ENCODE measurements around the gene PTPRE.
"Not testable (repeated sequence)": the region's sequence is repeated elsewhere in the genome, so short reads cannot be mapped to it uniquely, and the experiment has no call there.

The PTPRE gene

DNA sequence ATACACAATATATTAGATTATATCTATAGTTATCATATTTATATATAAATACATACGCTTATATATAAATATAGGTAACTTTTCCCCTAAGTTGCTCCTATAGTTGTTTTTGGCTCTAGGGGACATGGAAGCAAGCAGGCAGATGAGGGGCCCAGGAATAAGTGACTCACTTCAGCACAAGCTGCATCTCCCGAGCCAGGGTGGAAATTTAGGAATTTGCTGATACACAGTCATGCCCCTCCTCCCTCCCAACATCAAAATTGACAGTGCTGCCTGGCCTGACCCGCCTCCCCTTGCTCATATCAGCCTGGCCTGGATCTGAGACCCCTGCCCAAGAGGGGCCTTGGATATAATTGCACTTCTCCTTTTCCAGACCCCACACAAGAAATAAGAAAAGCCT lies 185.6 kb downstream of the PTPRE start:
- H3K27me3 ChIP-seq (replicated peaks): no peaks in the 10 kb centered on the region
- no peaks in the 10 kb centered on the region for H3K36me3 ChIP-seq (replicated peaks)
- DNase-seq: peak; percentile 25
- no peak overlapping the region for H3K27ac ChIP-seq
- no peak overlapping the region for H3K4me3 ChIP-seq (ENCODE audit: low read depth, low read length)
- no peak for TF ChIP-seq CTCF (IDR thresholded peaks at IDR 0.05; ENCODE audit: low read depth, low read length, missing control alignments)
- in situ Hi-C loops (cut with HindIII; ENCODE audit: low pct_ligation_motif_present, low sequenced_read_pairs): no loop called here

DNA sequence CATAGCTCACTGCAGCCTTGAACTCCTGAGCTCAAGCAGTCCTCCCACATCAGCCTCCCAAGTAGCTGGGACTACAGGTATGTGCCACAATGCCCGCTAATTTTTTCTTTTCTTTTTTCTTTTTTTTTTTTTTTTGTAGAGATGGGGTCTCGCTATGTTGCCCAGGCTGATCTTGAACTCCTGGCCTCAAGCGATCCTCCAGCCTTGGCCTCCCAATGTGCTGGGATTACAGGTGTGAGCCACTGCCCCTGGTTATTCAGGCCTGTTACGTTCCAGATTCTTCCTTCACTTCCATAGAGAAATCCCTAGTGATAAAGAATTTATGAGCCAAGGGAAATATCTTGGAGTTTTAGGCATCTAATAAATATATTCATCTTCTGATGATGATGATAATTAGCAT lies 187.7 kb downstream of the PTPRE start:
- H3K27ac ChIP-seq; H3K27me3 ChIP-seq (replicated peaks); H3K36me3 ChIP-seq (replicated peaks); H3K4me3 ChIP-seq (ENCODE audit: low read depth, low read length); in situ Hi-C loops (cut with HindIII; ENCODE audit: low pct_ligation_motif_present, low sequenced_read_pairs); DNase-seq: not testable (repeated sequence)

GRCh38 chr10:128095027-128095752 lies 188.3 kb downstream of the PTPRE start:
- Histone ChIP-seq H3K4me3 (ENCODE audit: low read depth, low read length) (no peak overlapping the region), H3K36me3 (replicated peaks) (no peaks in the 10 kb centered on the region), H3K27me3 (replicated peaks) (no peaks in the 10 kb centered on the region), H3K27ac (no peak overlapping the region)
- no peak for TF ChIP-seq CTCF (IDR thresholded peaks at IDR 0.05; ENCODE audit: low read depth, low read length, missing control alignments)
- no peak for DNase-seq
- in situ Hi-C loops (cut with HindIII; ENCODE audit: low pct_ligation_motif_present, low sequenced_read_pairs): no loop called here

DNA sequence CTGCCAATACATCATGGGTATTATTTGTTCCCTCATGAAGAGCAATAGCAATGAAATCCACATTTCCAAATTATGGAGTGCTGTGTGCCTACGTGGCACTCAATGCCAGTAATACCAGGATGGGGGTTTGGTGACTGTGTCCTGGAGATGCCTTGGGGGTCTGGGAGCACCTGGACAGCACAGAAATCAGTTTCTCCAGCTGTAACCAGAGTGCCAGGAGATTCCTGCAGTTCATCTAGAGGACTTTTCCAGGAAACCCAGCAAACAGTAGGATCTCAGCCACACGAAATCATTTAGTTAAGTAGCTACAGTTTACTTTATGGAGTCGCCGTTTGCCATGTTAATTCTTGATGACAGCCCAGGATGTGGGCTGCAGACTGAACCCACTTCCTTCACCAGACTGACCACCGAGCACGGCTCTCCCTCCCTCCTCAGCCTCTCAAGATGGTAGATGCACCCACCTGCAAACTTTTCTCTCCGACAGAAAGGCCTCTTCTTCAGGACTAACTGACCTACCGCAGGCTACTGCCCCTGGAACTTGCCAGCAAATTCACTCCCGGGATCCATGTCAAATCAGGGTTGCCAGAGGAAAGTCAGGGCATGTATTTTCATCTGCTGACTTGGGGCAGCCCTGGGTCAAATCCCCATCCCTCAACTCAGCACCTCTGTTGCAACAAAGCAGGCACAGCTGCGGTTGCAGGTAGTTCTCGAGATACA lies 189.0 kb downstream of the PTPRE start:
- DNase-seq: no peak
- Histone ChIP-seq H3K36me3 (replicated peaks) (no peaks in the 10 kb centered on the region), H3K27me3 (replicated peaks) (no peaks in the 10 kb centered on the region), H3K27ac (no peak overlapping the region), H3K4me3 (ENCODE audit: low read depth, low read length) (no peak overlapping the region)
- no peak for TF ChIP-seq CTCF (IDR thresholded peaks at IDR 0.05; ENCODE audit: low read depth, low read length, missing control alignments)
- in situ Hi-C loops (cut with HindIII; ENCODE audit: low pct_ligation_motif_present, low sequenced_read_pairs): no loop called here

- no peak overlapping the region for H3K27ac ChIP-seq
- H3K36me3 ChIP-seq (replicated peaks): no peaks in the 10 kb centered on the region
- TF ChIP-seq CTCF (IDR thresholded peaks at IDR 0.05; ENCODE audit: low read depth, low read length, missing control alignments): no peak
Observed at GRCh38 chr10:128096486-128097199, 189.7 kb downstream of the PTPRE start.

GRCh38 chr10:128097783-128098182 lies 190.9 kb downstream of the PTPRE start:
- no peak overlapping the region for H3K27ac ChIP-seq
- H3K4me3 ChIP-seq (ENCODE audit: low read depth, low read length): no peak overlapping the region
- DNase-seq: peak; percentile 9
- H3K27me3 ChIP-seq (replicated peaks): no peaks in the 10 kb centered on the region
- H3K36me3 ChIP-seq (replicated peaks): no peaks in the 10 kb centered on the region
- no peak for TF ChIP-seq CTCF (IDR thresholded peaks at IDR 0.05; ENCODE audit: low read depth, low read length, missing control alignments)
- in situ Hi-C loops (cut with HindIII; ENCODE audit: low pct_ligation_motif_present, low sequenced_read_pairs): no loop called here

More at GRCh38 chr10:128096486-128097199, 189.7 kb downstream of the PTPRE start:
- Histone ChIP-seq H3K4me3 (ENCODE audit: low read depth, low read length) (no peak overlapping the region), H3K27me3 (replicated peaks) (no peaks in the 10 kb centered on the region)
- in situ Hi-C loops (cut with HindIII; ENCODE audit: low pct_ligation_motif_present, low sequenced_read_pairs): no loop called here
- DNase-seq: no peak

Data from brain microvascular endothelial cell (primary cell).